Mesothelial cell of epicardium (in vitro differentiated cells): Measurements from ENCODE around the gene PNP. TPM values are rescaled to one million over a fixed set of nuclear protein-coding genes. Genes with fewer than 3 reads are reported as not detected.

Experiments used
- DNase-seq, 2 experiments: peaks; one replicate each; pipeline ENCODE4 v3.0.0; 2021; ENCODE audit warnings: low spot score in 2 of 2; ENCODE audit not compliant: unreplicated experiment in 2 of 2
- H3K27ac Mint-ChIP-seq: 2 replicates; pipeline ENCODE4 v1.8.0; 2021; ENCODE audit warnings: mixed read lengths
- H3K27me3 Mint-ChIP-seq: 2 replicates; pipeline ENCODE4 v1.8.0; 2021; ENCODE audit warnings: low read depth, mixed read lengths
- H3K36me3 Mint-ChIP-seq: 2 replicates; pipeline ENCODE4 v1.8.0; 2021; ENCODE audit warnings: mixed read lengths
- H3K4me1 Mint-ChIP-seq: 2 replicates; pipeline ENCODE4 v1.8.0; 2021; ENCODE audit warnings: mixed read lengths
- H3K4me3 Mint-ChIP-seq: 2 replicates; pipeline ENCODE4 v1.8.0; 2021; ENCODE audit warnings: mild to moderate bottlenecking, moderate library complexity, mixed read lengths
- H3K9me3 Mint-ChIP-seq: 2 replicates; pipeline ENCODE4 v1.8.0; 2021; ENCODE audit warnings: mixed read lengths
- CTCF ChIP-seq: fragments of 200-600 bp; sonication (generic); IDR thresholded peaks from one replicate; pipeline ENCODE4 v1.5.0; 2021; ENCODE audit warnings: antibody characterized with exemption; ENCODE audit not compliant: unreplicated experiment
- total RNA-seq: library from RNA; stranded (reverse); gene quantifications from 3 replicates; pipeline ENCODE4 v1.2.1, GENCODE V29; 2021

PNP gene
- total RNA-seq, 1 donor from 2014 or later: 10.3 TPM

GRCh38 chr14:20524027-20524426 is 54.8 kb downstream of the PNP start:
- no peak for TF ChIP-seq CTCF
- no peaks in the 10 kb centered on the region for H3K4me1 Mint-ChIP-seq
- peaks cover 4% of the 10 kb centered on the region for H3K9me3 Mint-ChIP-seq
- H3K27ac Mint-ChIP-seq: no peak overlapping the region
- H3K36me3 Mint-ChIP-seq: no peaks in the 10 kb centered on the region
- DNase-seq: no peak
- no peak overlapping the region for H3K4me3 Mint-ChIP-seq
- peaks cover 40% of the 10 kb centered on the region for H3K27me3 Mint-ChIP-seq

Other genes starting within 250 kb of the PNP start
- gene OR11H6, start 245.7 kb upstream of the PNP start, total RNA-seq: not detected in 3 replicates
- gene OR11H7, start 240.4 kb upstream of the PNP start, total RNA-seq: not detected in 3 replicates
- not detected in 3 replicates for gene OR11H4, start 230.1 kb upstream of the PNP start, total RNA-seq
- 29.4 to 30.8 TPM (median 30.0 TPM) in 3 replicates for gene TTC5, start 163.5 kb upstream of the PNP start, total RNA-seq
- 104 to 112 TPM (median 109 TPM) in 3 replicates for gene CCNB1IP1, start 136.1 kb upstream of the PNP start, total RNA-seq
- 35.1 to 40.9 TPM (median 38.6 TPM) in 3 replicates for gene PARP2, start 125.8 kb upstream of the PNP start, total RNA-seq
- gene TEP1, start 55.9 kb upstream of the PNP start, total RNA-seq: 12.8 to 18.3 TPM (median 16.8 TPM) in 3 replicates
- gene KLHL33, start 33.2 kb upstream of the PNP start, total RNA-seq: 0.11 to 0.16 TPM (median 0.13 TPM) in 3 replicates
- 67.0 to 72.9 TPM (median 69.7 TPM) in 3 replicates for gene OSGEP, start 14.6 kb upstream of the PNP start, total RNA-seq
- gene APEX1, start 14.2 kb upstream of the PNP start, total RNA-seq: 283 to 304 TPM (median 299 TPM) in 3 replicates
- 32.3 to 37.5 TPM (median 33.7 TPM) in 3 replicates for gene PIP4P1, start 8.0 kb upstream of the PNP start, total RNA-seq
- gene RNASE10, start 36.1 kb downstream of the PNP start, total RNA-seq: 0.70 to 1.1 TPM (median 1.1 TPM) in 3 replicates
- gene RNASE9, start 91.6 kb downstream of the PNP start, total RNA-seq: not detected in 3 replicates
- gene RNASE11, start 118.6 kb downstream of the PNP start, total RNA-seq: not detected in 3 replicates
- gene RNASE12, start 122.0 kb downstream of the PNP start, total RNA-seq: not detected in 3 replicates
- not detected in 3 replicates for gene OR6S1, start 172.3 kb downstream of the PNP start, total RNA-seq
- gene RNASE4, start 215.2 kb downstream of the PNP start, total RNA-seq: 4.6 to 6.2 TPM (median 5.3 TPM) in 3 replicates
- gene ANG, start 219.4 kb downstream of the PNP start, total RNA-seq: 3.7 to 5.4 TPM (median 3.8 TPM) in 3 replicates